SH-SY5Y (cell line): ENCODE data around the gene OARD1.

Source experiments
- GATA2 ChIP-seq: IDR thresholded peaks from 2 replicates; pipeline ENCODE4 v1.6.1; 2011; ENCODE audit warnings: mild to moderate bottlenecking, low read depth, low read length
- GATA3 ChIP-seq: IDR thresholded peaks from 2 replicates; pipeline ENCODE4 v1.6.1; 2011; ENCODE audit warnings: low read depth, mild to moderate bottlenecking, low read length, moderate library complexity

OARD1 gene, protein sequence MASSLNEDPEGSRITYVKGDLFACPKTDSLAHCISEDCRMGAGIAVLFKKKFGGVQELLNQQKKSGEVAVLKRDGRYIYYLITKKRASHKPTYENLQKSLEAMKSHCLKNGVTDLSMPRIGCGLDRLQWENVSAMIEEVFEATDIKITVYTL

DNA sequence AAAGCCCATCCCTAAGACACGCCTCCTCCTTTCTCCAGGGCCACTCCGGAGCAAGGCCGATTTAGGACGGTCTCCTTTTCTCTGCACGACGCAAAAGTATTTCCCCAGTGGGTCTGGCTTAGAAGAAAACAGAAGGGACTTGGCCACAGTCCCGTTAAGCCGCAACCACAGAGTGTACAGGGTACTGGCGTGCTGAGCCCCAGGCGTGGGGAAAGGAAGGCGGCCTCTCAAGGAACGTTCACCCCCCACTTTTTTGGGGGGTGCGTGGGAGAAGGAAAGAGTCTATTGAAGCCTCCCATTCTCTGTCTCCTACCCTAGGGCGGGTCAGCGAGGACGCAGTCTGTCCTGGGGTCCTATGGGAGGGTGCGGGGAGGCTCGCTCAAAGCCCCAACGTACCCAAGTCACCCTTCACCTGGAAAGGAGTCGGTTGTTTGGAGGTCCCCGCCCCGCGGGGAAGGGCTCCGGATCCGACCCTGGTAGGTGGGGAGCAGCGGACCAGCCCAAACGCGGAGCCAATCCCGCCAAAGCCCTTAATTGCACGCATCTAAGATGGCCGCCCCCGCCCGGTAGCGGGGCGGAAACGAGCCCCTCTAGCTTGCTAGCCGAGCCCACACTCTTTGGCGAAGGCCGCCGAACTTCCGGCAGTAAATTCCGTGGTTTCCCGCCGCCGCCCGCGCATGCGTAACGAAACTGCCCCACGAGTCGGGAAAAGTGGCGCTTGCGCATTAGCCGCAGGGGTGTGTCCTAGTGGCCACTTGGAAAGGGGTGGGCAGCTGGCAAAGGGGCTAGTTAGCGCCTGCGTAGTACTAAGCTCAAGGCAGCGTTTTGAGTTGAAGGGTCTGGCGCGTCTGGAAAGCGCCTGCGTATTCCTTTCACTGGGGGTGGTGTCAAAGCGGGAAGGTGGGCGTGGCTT is at the start of gene OARD1:
Gene OARD1, minus strand, starts transcription at position 434 of the 913 bp plus-strand sequence. CDS start 722 bp downstream, outside the sequence.
- no peak for TF ChIP-seq GATA3
- 0 out of 2 replicates have a peak, but pooled peaks have one; percentile 22 for TF ChIP-seq GATA2

DNA sequence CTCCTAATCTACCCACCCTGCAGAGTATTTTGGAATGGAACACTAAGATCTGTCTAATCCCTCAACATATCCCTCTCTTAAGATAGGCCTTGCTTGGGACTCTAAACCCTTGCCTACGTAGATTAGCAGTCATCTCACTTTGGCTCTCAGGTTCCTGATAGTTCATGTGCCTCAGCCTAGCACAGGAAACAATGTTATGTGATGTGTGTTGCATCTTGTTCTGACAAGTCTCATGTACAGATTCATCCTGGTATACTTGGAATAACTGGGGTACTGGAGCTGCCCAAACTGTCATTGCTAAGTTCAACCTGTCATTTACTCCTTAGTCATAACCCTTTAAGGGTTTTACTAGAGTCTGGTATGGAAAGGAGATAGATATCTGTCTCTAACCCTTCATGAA is 47.9 kb upstream of the OARD1 start:
- TF ChIP-seq GATA3 (no peak), GATA2 (no peak)

DNA sequence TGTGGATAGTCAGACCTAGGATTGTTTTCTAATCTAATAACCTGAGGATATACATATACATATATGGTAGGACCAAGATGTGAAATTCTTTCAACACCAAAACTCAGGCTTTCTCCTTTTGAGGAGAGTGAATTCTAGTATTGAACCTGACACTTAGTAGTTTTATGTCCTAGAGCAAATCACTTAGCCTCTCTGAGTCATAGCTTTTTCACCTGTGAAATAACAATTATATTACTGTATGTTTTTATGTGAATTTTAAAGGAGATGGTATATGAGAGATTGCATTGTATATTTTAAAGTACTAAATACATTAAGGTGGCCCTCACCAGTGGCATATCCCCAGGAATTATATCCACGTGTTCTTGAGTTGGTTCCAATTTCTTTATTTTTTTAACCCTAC is 47.4 kb upstream of the OARD1 start:
- TF ChIP-seq GATA2: no peak

DNA sequence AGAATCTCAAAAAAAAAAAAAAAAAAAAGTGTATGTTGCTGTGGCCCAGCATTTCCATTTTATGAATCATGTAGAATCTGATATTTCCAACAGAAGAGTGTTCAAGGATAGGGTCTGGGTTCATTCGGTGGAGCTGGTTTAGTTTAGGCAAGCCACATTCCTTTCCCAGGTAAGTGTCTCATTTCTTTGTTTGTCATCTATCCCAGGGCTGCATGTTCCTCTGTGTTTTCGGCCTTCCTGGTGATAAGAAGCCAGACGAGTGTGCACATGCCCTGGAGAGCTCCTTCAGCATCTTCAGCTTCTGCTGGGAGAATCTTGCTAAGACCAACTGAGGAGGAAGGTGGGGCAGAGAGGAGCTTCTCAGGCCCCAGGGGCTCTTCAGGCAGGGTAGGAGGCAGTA is 38.9 kb upstream of the OARD1 start:
- no peak for TF ChIP-seq GATA3
- TF ChIP-seq GATA2: no peak

DNA sequence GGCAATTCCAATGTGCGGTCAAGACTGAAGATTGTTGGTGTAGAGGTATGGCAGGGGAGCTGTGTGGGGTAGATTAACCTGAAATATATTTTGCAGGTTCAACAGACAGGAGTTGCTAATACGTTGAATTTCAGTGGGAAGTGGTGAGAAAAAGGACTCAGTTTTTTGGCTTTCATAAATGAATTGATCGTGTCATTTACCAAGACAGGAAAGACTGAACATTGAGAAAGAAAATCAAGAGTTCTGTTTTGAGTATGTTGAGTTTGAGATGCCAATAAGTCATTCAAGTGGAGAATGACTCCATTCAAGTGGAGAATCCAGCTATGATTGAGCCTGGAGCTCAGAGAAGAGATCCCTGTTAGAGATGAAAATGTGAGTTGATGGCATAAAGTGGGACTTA is 31.7 kb upstream of the OARD1 start:
- no peak for TF ChIP-seq GATA3
- TF ChIP-seq GATA2: no peak

DNA sequence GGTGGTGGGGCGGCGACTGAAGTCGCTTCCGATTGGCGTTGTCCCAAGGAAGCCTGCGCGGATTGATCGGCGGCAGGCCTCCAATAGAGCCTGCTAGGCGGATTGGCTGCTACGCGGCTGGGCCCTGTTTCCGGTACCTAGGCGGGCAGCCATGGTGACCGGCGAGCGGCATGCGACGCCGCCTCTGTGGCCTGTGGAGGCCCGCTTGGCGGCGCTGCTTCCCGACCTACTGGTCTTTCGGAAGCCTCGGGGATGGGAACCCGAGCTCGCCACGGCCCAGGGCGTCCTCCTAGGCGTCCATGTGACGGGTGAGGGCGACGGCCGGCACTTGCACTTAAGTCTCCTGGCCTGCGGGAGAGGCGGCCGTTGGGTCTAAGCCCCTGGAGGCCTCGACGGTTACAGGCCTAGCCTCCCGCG is 28.7 kb upstream of the OARD1 start:
- TF ChIP-seq GATA2 (no peak), GATA3 (no peak)

DNA sequence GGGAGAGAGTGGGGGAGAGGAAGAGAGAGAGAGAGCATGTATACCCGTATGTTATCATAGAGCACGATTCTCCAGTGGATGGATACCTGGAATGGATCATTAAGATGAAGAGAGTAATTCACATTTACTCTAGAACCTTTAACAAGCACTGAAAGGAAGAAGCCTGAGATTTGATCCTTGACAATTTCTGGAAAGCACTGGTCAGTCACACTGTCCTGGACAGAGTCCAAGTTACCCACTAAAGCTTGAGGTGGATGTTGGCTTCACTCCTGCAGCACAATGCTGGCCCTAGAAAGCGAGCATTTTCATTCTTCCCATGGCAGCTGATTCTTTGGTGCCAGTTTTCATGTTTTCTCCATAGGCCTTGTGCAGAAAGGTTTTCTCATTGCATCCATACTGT is 26.2 kb upstream of the OARD1 start:
- TF ChIP-seq GATA2 (no peak), GATA3 (no peak)

DNA sequence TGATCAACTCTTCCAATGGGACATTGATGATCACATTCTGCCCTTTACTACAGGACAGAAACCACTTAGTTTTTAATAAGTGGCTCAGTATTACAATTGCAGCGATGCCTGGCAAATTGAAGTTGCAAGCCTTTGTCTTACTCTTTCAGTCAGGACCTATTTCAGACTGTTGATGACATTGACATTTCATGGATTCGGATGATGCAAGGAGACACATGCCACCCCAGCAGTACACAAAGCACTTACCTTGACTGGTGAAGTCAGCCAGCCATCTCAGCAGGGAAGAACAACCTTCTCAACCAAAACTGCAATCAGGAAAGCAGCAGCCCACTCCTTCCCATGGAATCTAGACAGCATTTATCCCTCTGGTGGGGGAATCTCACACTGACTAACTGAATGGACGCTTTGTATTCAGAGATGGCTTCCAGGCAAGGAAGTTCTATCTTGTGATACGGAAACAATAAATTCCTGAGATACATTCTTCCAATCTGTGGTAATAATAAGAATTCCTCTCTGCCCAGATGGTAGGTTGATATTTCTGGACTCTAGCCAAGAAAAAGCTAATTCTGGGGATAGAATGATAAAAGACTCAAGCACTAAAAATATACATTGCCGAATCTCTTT is 25.4 kb upstream of the OARD1 start:
- TF ChIP-seq GATA3 (no peak), GATA2 (no peak)

DNA sequence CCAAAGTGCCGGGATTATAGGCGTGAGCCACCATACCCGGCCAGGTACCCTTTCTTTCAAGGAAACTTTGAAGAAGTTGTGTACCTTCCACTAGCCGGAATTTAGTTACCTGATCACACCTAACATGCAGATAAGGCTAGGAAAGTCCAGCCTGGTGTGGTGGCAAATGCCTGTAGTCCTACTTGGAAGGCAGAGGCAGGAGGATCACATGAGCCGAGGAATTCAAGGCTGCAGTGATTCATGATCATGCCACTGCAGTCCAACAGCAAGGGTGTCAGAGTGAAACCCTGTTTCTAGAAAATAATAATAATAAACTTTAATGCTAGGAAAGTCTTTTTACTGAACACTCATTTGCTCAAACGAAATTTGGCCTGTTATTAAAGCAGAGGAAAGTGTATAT is 21.6 kb upstream of the OARD1 start:
- TF ChIP-seq GATA3: no peak
- no peak for TF ChIP-seq GATA2

DNA sequence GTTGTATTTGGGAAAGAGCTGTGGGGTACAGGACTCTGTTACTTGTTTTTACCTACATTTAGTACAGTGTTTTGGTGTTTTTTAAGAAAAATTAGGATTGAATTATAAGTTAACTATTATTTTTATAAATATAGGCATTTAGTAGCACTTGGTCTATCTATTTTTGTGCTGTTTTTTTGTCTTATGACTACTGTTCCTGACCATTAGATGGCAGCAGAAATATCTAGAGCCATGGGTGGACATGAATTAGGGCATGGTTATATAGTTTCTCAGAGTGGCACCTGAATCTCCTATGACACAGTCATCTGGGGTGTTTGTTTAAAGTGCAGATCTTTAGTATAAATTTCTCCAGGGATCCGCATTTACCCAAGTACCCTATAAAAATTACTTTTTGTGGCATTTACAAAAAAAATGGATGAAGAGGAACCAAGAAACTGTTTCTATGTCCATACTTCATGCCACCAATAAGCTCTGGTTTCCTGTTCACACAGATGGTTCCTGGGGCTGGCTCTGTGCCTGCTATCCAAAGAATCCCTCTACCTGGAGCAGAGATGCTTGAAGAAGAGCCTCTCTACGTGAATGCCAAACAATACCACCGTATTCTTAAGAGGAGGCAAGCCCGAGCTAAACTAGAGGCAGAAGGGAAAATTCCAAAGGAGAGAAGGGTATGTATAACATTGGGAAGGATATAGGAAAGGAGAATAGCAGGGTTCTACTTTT is 20.4 kb upstream of the OARD1 start:
- TF ChIP-seq GATA3: no peak
- TF ChIP-seq GATA2: no peak

DNA sequence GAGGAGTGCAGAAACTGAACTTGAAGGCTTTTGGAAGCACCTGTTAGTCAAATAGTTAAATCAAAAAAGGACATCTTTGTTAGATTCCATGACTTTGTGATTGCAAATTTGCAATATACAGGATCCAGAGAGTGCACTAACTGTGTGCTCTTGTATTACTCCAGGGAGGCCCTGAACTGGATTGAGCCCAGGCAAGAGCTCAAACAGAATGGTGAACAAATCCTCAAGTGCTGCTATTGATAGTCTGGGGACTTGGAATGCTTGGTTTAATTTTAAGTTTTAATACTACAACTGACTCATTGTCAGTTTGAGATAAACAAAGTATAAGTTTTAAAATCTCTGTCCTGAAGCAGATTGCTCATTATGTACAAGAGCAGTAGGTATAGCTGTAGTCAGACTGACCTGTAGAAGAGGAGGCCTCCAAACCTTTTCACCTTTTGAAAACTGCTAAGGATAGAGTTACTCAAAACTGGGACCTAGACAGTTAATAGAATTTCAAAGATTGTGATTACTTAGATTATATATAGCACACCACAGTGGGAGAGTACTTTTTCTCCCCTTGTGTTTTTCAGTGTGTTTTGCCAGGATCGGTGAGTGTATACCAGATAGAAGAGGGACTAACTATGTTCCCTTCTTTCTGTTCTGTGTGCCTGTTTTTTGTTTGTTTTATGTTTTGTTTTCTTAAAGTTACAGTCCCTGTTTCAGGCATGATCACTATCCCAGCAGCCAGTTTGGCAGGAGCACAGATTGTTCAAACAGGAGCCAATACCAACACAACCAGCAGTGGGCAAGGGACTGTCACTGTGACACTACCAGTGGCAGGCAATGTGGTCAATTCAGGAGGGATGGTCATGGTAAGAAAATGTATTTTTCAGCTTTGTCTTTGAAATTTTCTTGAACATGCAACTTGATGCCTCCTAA is 18.9 kb upstream of the OARD1 start:
- TF ChIP-seq GATA2 (no peak), GATA3 (no peak)

DNA sequence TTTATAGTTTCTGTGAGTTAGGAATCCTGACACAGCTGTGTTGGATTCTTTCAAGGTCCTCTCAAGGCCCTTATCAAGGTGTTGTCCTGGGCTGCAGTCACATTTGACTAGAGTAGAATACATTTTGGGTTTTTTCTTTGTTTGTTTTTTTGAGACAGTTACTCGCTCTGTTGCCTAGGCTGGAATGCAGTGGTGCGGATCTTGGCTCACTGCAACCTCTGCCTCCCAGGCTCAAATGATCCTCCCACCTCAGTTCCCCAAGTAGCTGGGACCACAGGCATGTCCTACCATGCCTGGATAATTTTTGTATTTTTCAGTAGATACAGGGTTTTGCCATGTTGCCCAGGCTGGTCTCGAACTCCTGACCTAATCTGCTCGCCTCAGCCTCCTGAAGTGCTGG is 16.3 kb upstream of the OARD1 start:
- TF ChIP-seq GATA3 (no peak), GATA2 (no peak)

DNA sequence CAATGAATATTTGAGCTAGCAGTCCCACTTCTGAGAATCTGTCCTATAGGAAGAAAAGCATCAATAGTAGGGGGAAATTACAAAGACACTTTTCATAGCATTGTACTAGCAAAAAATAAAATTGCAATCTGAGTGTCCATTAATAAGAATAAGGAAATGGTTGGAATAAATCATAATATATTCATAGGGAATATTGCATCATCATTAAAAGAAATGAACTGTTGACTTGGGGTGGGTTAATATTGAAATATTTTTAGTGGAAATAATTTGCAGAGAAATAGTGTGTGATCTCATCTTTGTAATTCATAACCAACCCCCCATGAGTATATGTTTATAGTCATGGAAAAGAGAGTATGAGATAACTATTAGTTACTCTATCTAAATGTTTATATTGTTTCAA is 13.0 kb upstream of the OARD1 start:
- no peak for TF ChIP-seq GATA2
- TF ChIP-seq GATA3: no peak
